Nucleus accumbens (tissue), 56 donors: ENCODE results near the gene SYMPK.
"Not testable (repeated sequence)": the region's sequence is repeated elsewhere in the genome, so short reads cannot be mapped to it uniquely, and the experiment has no call there.

ENCODE experiments used
- DNase-seq, 56 donors: peaks; one replicate each; lab custom pipeline; 2025; lab: John Stamatoyannopoulos, UW

The SYMPK gene

GRCh38 chr19:45814851-45815480 lies 48.0 kb downstream of the SYMPK start, which contains the start of gene RSPH6A:
Gene RSPH6A (minus strand): TSS chr19:45815308. CDS start chr19:45815176, 132 bp downstream.
- DNase-seq = no peak

- no peak for DNase-seq
Observed at GRCh38 chr19:45814166-45814780, 48.7 kb downstream of the SYMPK start.

GRCh38 chr19:45812297-45812696 lies 50.6 kb downstream of the SYMPK start:
- DNase-seq = no peak

GRCh38 chr19:45809643-45810159 lies 53.2 kb downstream of the SYMPK start:
- DNase-seq = no peak

- no peak for DNase-seq
Observed at GRCh38 chr19:45805719-45806118, 57.2 kb downstream of the SYMPK start.

GRCh38 chr19:45804959-45805230 lies 58.1 kb downstream of the SYMPK start:
- no peak for DNase-seq

- DNase-seq = no peak
Observed at GRCh38 chr19:45804140-45804958, 58.6 kb downstream of the SYMPK start.

GRCh38 chr19:45801603-45802175 lies 61.3 kb downstream of the SYMPK start:
- no peak for DNase-seq

GRCh38 chr19:45800070-45800553 lies 62.8 kb downstream of the SYMPK start:
- no peak for DNase-seq

- not testable (repeated sequence) for DNase-seq
Observed at GRCh38 chr19:45799541-45799940, 63.4 kb downstream of the SYMPK start.

- DNase-seq = peak in 39 of 56 donors; percentile 7 to 61 (median 32)
Observed at GRCh38 chr19:45798995-45799517, 63.9 kb downstream of the SYMPK start.

GRCh38 chr19:45794627-45795026 lies 68.3 kb downstream of the SYMPK start:
- DNase-seq = no peak

GRCh38 chr19:45793876-45794275 lies 69.1 kb downstream of the SYMPK start:
- no peak for DNase-seq

- DNase-seq = no peak
Observed at GRCh38 chr19:45793178-45793564, 69.8 kb downstream of the SYMPK start.

- peak; percentile 88 to 100 (median 98) for DNase-seq
Observed at GRCh38 chr19:45792470-45793177, 70.3 kb downstream of the SYMPK start, which contains the start of gene DMWD. Gene DMWD (minus strand): TSS chr19:45792845. CDS start chr19:45792756, 89 bp downstream.

GRCh38 chr19:45791744-45792469 lies 71.0 kb downstream of the SYMPK start:
- DNase-seq = no peak

GRCh38 chr19:45790942-45791341 lies 72.0 kb downstream of the SYMPK start:
- DNase-seq = peak in 2 of 56 donors; percentile 15 to 18

GRCh38 chr19:45789035-45789786 lies 73.7 kb downstream of the SYMPK start:
- no peak for DNase-seq

GRCh38 chr19:45786533-45786894 lies 76.4 kb downstream of the SYMPK start:
- DNase-seq = no peak
